SK-N-SH (cell line): ENCODE results near the gene ARHGEF11. TPM values are rescaled to one million over a fixed set of nuclear protein-coding genes. Genes with fewer than 3 reads are reported as not detected.

Experiments
- CTCF ChIA-PET: fragments of 300-600, 350-600 bp; formaldehyde crosslinking; extraction: SDS; loops from one replicate; lab custom pipeline; 2021; lab: Yijun Ruan, JAX
- POLR2A ChIA-PET: fragments of 350-600 bp; sonication (Branson Sonifier 250); formaldehyde crosslinking; extraction: SDS; loops from one replicate; lab custom pipeline; 2020; ENCODE audit warnings: antibody characterized with exemption, inconsistent platforms; lab: Yijun Ruan, JAX
- DNase-seq: peaks from one replicate; pipeline ENCODE4 v3.0.0; 2012
- H2AFZ ChIP-seq: fragments of 200-600 bp; sonication (generic); 2 replicates; pipeline ENCODE4 v1.8.1; 2016; ENCODE audit warnings: antibody characterized with exemption, mild to moderate bottlenecking, low read depth
- H3F3A ChIP-seq: fragments of 200-600 bp; sonication (generic); replicated peaks from 2 replicates; pipeline ENCODE3; 2016; ENCODE audit warnings: antibody characterized with exemption, mild to moderate bottlenecking; ENCODE audit not compliant: insufficient read depth
- H3K27ac ChIP-seq, 2 experiments: fragments of 200-500 bp in 1 of 2; fragments of 200-600 bp in 1 of 2; sonication (Bioruptor generic) in 1 of 2; sonication (generic), shearing (Covaris generic) in 1 of 2; 2 replicates each; pipeline versions ENCODE4 v1.5.1 to v1.6.1; 2014 to 2016; ENCODE audit warnings: low read depth in 2 of 2, inconsistent platforms in 1 of 2, low read length in 1 of 2, mild to moderate bottlenecking in 1 of 2, mixed read lengths in 1 of 2
- H3K27me3 ChIP-seq: fragments of 200-600 bp; sonication (generic), shearing (Covaris generic); 2 replicates; pipeline ENCODE4 v1.6.1; 2016; ENCODE audit warnings: mixed run types; ENCODE audit not compliant: insufficient read depth
- H3K36me3 ChIP-seq, 2 experiments: fragments of 200-500 bp in 1 of 2; fragments of 200-600 bp in 1 of 2; sonication (Bioruptor generic) in 1 of 2; sonication (generic) in 1 of 2; replicated peaks in 1 of 2; 2 replicates each; pipeline versions ENCODE3 to v1.5.1; 2014 to 2016; ENCODE audit warnings: low read length in 1 of 2, mild to moderate bottlenecking in 1 of 2; ENCODE audit not compliant: insufficient read depth in 2 of 2, control insufficient read depth in 1 of 2
- H3K4me1 ChIP-seq, 2 experiments: fragments of 200-500 bp in 1 of 2; fragments of 200-600 bp in 1 of 2; sonication (Bioruptor generic) in 1 of 2; sonication (generic), shearing (Covaris generic) in 1 of 2; 2 replicates each; pipeline versions ENCODE4 v1.5.1 to v1.6.1; 2014 to 2016; ENCODE audit warnings: low read depth in 1 of 2, low read length in 1 of 2, mixed run types in 1 of 2; ENCODE audit not compliant: insufficient read depth in 2 of 2, control insufficient read depth in 1 of 2
- H3K4me2 ChIP-seq: fragments of 200-600 bp; sonication (generic), shearing (Covaris generic); 2 replicates; pipeline ENCODE4 v1.6.1; 2017; ENCODE audit warnings: mixed run types
- H3K4me3 ChIP-seq, 2 experiments: fragments of 200-500 bp in 1 of 2; fragments of 200-600 bp in 1 of 2; sonication (Bioruptor generic) in 1 of 2; sonication (generic), shearing (Covaris generic) in 1 of 2; 2 replicates each; pipeline versions ENCODE4 v1.5.1 to v1.8.1; 2014 to 2016; ENCODE audit warnings: low read depth in 2 of 2, inconsistent platforms in 1 of 2, low read length in 1 of 2, mild to moderate bottlenecking in 1 of 2, mixed read lengths in 1 of 2, moderate library complexity in 1 of 2
- H3K79me2 ChIP-seq: fragments of 200-600 bp; sonication (generic); 2 replicates; pipeline ENCODE4 v1.8.1; 2017; ENCODE audit warnings: mild to moderate bottlenecking; ENCODE audit not compliant: insufficient read depth
- H3K9ac ChIP-seq: fragments of 200-600 bp; sonication (generic); 2 replicates; pipeline ENCODE4 v1.6.1; 2017; ENCODE audit warnings: mixed run types
- H3K9me2 ChIP-seq: fragments of 200-600 bp; sonication (generic); 2 replicates; pipeline ENCODE4 v1.6.1; 2017; ENCODE audit warnings: mixed run types
- H3K9me3 ChIP-seq: fragments of 200-600 bp; sonication (generic); 2 replicates; pipeline ENCODE4 v1.6.1; 2017; ENCODE audit warnings: mixed run types, mild to moderate bottlenecking, moderate library complexity
- H4K20me1 ChIP-seq: fragments of 200-600 bp; sonication (generic); 2 replicates; pipeline ENCODE4 v1.6.1; 2017; ENCODE audit warnings: mild to moderate bottlenecking, mixed run types; ENCODE audit not compliant: insufficient read depth
- FOSL2 ChIP-seq: IDR thresholded peaks from 2 replicates; pipeline ENCODE4 v1.4.0; 2012; ENCODE audit warnings: low read depth, mild to moderate bottlenecking, moderate library complexity, borderline replicate concordance
- FOXM1 ChIP-seq: IDR thresholded peaks from 2 replicates; pipeline ENCODE4 v1.4.0; 2012; ENCODE audit warnings: low read depth, mild to moderate bottlenecking
- MEF2A ChIP-seq: IDR thresholded peaks from 2 replicates; pipeline ENCODE4 v1.4.0; 2012; ENCODE audit warnings: low read depth, borderline replicate concordance
- MXI1 ChIP-seq: IDR thresholded peaks from 2 replicates; pipeline ENCODE4 v1.6.1; 2012; ENCODE audit warnings: mild to moderate bottlenecking, low read depth, low read length, improper control_type of control experiment
- NRF1 ChIP-seq: IDR thresholded peaks from 2 replicates; pipeline ENCODE4 v1.6.1; 2012; ENCODE audit warnings: low read depth, mild to moderate bottlenecking, low read length
- POLR2AphosphoS5 ChIP-seq: IDR thresholded peaks from 2 replicates; pipeline ENCODE4 v1.6.1; 2012; ENCODE audit warnings: low read depth, low read length
- SMC3 ChIP-seq: IDR thresholded peaks from 2 replicates; pipeline ENCODE4 v1.6.1; 2012; ENCODE audit warnings: low read depth, low read length, improper control_type of control experiment
- TAF1 ChIP-seq: IDR thresholded peaks from 2 replicates; pipeline ENCODE4 v1.6.1; 2012; ENCODE audit warnings: low read depth, mild to moderate bottlenecking, low read length, moderate library complexity, borderline replicate concordance
- TCF12 ChIP-seq: IDR thresholded peaks from 2 replicates; pipeline ENCODE4 v1.4.0; 2012
- YY1 ChIP-seq: IDR thresholded peaks from 2 replicates; pipeline ENCODE4 v1.4.0; 2012; ENCODE audit warnings: low read depth, mild to moderate bottlenecking
- WGBS: methylation state at CpG from one replicate; pipeline ENCODE4 v1.1.6; 2017; ENCODE audit warnings: low lambda C conversion rate; 5-methylcytosine and 5-hydroxymethylcytosine counted together
- polyA plus RNA-seq, 3 experiments: library from polyadenylated mRNA; depleted of rRNA; stranded (reverse); fragments of >200 nt; gene quantifications; 2 replicates each; pipeline ENCODE4 v1.2.3, GENCODE V29; 2012
- TF ChIP-seq, protein P1 (sequence below): IDR thresholded peaks from 2 replicates; pipeline ENCODE4; 2012
- TF ChIP-seq, protein P2 (sequence below): IDR thresholded peaks from 2 replicates; pipeline ENCODE4 v1.6.1; 2012; ENCODE audit warnings: mild to moderate bottlenecking, low read depth, low read length, moderate library complexity
- TF ChIP-seq, protein P3 (sequence below): IDR thresholded peaks from 2 replicates; pipeline ENCODE4 v1.4.0; 2012; ENCODE audit warnings: low read depth, borderline replicate concordance

ARHGEF11 gene
- polyA plus RNA-seq, 1 of the 3 experiments (the other 2 are of a cell fraction) = 19.0 TPM

DNA sequence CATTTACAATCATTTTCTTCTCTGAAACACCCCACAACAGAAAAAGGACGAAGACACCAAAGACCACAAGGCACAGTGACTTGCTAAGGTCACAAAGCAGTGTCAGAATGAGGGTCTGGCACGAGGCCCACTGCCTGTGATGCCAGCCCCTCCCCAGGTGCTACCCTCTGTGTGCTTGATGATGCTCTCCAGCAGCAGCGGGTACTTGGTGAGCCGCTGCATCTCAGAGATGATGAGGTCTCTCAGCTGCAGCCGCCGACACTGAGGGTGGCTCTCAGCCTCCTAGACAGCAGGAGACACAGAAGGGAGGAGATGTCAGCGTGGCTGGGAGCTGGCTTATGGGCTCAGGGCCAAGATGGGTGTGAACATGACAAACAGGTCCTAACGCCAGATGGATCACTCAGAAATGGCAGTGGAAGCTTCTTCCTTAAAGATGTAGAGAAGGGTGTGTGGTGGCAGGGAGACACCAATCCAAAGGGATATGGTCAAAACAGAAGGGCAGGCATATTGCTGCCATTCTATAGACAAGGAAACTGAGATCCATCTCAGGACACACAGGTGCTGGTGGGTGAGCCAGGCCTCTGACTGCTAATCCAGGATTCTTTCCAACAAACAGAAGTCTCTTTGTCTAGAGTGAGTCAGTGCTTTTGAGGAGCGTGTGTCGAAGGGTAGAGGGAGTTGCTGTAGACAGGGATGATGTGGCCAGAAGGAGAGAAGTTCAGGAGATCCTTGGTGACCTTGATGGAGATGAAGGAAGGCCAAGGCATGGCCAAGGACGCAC, 99.5 kb downstream of the ARHGEF11 start:
- DNase-seq = no peak

DNA sequence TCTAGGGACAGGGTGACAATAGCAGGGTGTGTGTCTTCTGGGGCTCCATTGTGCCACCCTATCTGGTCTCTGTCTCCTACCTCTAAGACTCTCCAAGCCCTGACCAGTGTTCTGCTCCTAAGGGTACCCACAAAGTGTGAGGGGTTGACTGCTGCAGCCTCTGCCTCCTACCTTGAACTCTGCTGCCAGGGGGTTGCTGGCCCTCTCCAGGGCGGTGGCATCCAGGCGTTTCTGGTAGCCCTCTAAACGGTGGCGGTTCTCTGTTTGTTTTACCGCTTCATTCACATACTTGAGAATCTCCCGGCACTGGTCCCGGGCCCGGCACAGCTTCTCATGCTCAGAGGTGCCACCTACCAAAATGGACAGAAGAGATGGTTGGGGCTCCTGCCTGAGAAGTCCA, 100.7 kb downstream of the ARHGEF11 start:
- ChIA-PET POLR2A (no interaction called here), CTCF (no interaction called here)
- no peaks in the 10 kb centered on the region for H3K9me2 ChIP-seq
- peaks cover 26 to 84% of the 10 kb centered on the region in 2 experiments for H3K36me3 ChIP-seq
- 100% methylated on average over 4 of the region's 8 CpGs for WGBS
- H3K9me3 ChIP-seq = no peaks in the 10 kb centered on the region
- TF ChIP-seq MXI1 (no peak), POLR2AphosphoS5 (no peak), YY1 (no peak), FOXM1 (no peak), SMC3 (no peak), FOSL2 (no peak), MEF2A (no peak), NRF1 (no peak)
- TF ChIP-seq, protein P1, sequence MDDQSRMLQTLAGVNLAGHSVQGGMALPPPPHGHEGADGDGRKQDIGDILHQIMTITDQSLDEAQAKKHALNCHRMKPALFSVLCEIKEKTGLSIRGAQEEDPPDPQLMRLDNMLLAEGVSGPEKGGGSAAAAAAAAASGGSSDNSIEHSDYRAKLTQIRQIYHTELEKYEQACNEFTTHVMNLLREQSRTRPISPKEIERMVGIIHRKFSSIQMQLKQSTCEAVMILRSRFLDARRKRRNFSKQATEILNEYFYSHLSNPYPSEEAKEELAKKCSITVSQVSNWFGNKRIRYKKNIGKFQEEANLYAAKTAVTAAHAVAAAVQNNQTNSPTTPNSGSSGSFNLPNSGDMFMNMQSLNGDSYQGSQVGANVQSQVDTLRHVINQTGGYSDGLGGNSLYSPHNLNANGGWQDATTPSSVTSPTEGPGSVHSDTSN = no peak
- TF ChIP-seq, protein P2, sequence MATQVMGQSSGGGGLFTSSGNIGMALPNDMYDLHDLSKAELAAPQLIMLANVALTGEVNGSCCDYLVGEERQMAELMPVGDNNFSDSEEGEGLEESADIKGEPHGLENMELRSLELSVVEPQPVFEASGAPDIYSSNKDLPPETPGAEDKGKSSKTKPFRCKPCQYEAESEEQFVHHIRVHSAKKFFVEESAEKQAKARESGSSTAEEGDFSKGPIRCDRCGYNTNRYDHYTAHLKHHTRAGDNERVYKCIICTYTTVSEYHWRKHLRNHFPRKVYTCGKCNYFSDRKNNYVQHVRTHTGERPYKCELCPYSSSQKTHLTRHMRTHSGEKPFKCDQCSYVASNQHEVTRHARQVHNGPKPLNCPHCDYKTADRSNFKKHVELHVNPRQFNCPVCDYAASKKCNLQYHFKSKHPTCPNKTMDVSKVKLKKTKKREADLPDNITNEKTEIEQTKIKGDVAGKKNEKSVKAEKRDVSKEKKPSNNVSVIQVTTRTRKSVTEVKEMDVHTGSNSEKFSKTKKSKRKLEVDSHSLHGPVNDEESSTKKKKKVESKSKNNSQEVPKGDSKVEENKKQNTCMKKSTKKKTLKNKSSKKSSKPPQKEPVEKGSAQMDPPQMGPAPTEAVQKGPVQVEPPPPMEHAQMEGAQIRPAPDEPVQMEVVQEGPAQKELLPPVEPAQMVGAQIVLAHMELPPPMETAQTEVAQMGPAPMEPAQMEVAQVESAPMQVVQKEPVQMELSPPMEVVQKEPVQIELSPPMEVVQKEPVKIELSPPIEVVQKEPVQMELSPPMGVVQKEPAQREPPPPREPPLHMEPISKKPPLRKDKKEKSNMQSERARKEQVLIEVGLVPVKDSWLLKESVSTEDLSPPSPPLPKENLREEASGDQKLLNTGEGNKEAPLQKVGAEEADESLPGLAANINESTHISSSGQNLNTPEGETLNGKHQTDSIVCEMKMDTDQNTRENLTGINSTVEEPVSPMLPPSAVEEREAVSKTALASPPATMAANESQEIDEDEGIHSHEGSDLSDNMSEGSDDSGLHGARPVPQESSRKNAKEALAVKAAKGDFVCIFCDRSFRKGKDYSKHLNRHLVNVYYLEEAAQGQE = no peak
- TF ChIP-seq, protein P3, sequence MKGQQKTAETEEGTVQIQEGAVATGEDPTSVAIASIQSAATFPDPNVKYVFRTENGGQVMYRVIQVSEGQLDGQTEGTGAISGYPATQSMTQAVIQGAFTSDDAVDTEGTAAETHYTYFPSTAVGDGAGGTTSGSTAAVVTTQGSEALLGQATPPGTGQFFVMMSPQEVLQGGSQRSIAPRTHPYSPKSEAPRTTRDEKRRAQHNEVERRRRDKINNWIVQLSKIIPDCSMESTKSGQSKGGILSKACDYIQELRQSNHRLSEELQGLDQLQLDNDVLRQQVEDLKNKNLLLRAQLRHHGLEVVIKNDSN = no peak
- no peak overlapping the region for H2AFZ ChIP-seq
- H3K4me2 ChIP-seq = no peak overlapping the region
- H3F3A ChIP-seq = no peaks in the 10 kb centered on the region
- H3K9ac ChIP-seq = no peak overlapping the region
- H3K27me3 ChIP-seq = no peaks in the 10 kb centered on the region
- H3K27ac ChIP-seq = no peak overlapping the region
- DNase-seq = no peak
- no peak overlapping the region for H3K4me3 ChIP-seq
- H4K20me1 ChIP-seq = no peaks in the 10 kb centered on the region
- no peaks in the 10 kb centered on the region for H3K4me1 ChIP-seq
- no peaks in the 10 kb centered on the region for H3K79me2 ChIP-seq

More for the DNA sequence above, 99.5 kb downstream of the ARHGEF11 start:
- no peaks in the 10 kb centered on the region for H3K9me2 ChIP-seq
- no peaks in the 10 kb centered on the region for H4K20me1 ChIP-seq
- peaks cover 33 to 79% of the 10 kb centered on the region in 2 experiments for H3K36me3 ChIP-seq
- H3K4me1 ChIP-seq = no peaks in the 10 kb centered on the region
- no peak overlapping the region for H2AFZ ChIP-seq
- H3K79me2 ChIP-seq = no peaks in the 10 kb centered on the region
- no peak overlapping the region for H3K27ac ChIP-seq
- no peak overlapping the region for H3K4me3 ChIP-seq
- H3F3A ChIP-seq = no peaks in the 10 kb centered on the region
- no peaks in the 10 kb centered on the region for H3K9me3 ChIP-seq
- H3K9ac ChIP-seq = no peak overlapping the region
- WGBS = 91% methylated on average over 9 of the region's 11 CpGs
- no peaks in the 10 kb centered on the region for H3K27me3 ChIP-seq
- no peak overlapping the region for H3K4me2 ChIP-seq
- TF ChIP-seq TAF1 (no peak), TCF12 (no peak), FOXM1 (no peak)
- CTCF ChIA-PET = interaction anchor here (1.0 to 6.0 kb wide), 2 partner anchors 18 to 47 kb away, joined by 3 to 26 read pairs; no protein-coding TSS in a partner anchor
- POLR2A ChIA-PET = no interaction called here
